Adrenal gland (tissue), 12 donors: ENCODE results near the gene NR3C1. TPM values are rescaled to one million over a fixed set of nuclear protein-coding genes. Genes with fewer than 3 reads are reported as not detected.

ENCODE experiments used
- DNase-seq, 7 donors: peaks; one replicate each; pipeline ENCODE4 v3.0.0-alpha.2; 2019 to 2020
- H3K27ac ChIP-seq, 5 donors: fragments of 200-600 bp; sonication (generic) in 4 of 5; 1 replicate in 3 of 5; 2 replicates in 2 of 5; pipeline versions ENCODE4 v1.5.1 to v1.8.0; 2016 to 2020; ENCODE audit warnings: mild to moderate bottlenecking in 1 of 5
- H3K27me3 ChIP-seq: fragments of 200-600 bp; 2 replicates; pipeline ENCODE4 v1.8.0; 2021
- H3K36me3 ChIP-seq, 2 donors: fragments of 200-600 bp; replicated peaks in 1 of 2; 1 replicate in 1 of 2; 2 replicates in 1 of 2; pipeline versions ENCODE4 v1.5.1 to v1.8.0; 2018 to 2022
- H3K4me1 ChIP-seq, 2 donors: fragments of 200-600 bp; replicated peaks in 1 of 2; 1 replicate in 1 of 2; 2 replicates in 1 of 2; pipeline versions ENCODE4 v1.5.1 to v1.8.0; 2018 to 2021
- H3K4me3 ChIP-seq, 4 donors: fragments of 200-600 bp; sonication (generic) in 3 of 4; one replicate each; pipeline ENCODE4 v1.5.1; 2016 to 2018
- H3K9me3 ChIP-seq, 3 donors: fragments of 200-600 bp; sonication (generic) in 1 of 3; replicated peaks in 1 of 3; 1 replicate in 2 of 3; 2 replicates in 1 of 3; pipeline versions ENCODE4 v1.5.1 to v1.8.0; 2016 to 2021
- POLR2A ChIP-seq, 2 donors: fragments of 450-650 bp; IDR thresholded peaks; one replicate each; pipeline ENCODE4 v1.6.1; 2017; ENCODE audit warnings: antibody characterized with exemption in 2 of 2, mild to moderate bottlenecking in 2 of 2, moderate library complexity in 1 of 2
- WGBS, 4 donors: extraction: QIAGEN DNeasy Blood & Tissue Kit in 2 of 4; methylation state at CpG; one replicate each; pipeline versions ENCODE4 v1.1.5 to v1.1.7; 2013 to 2017; 5-methylcytosine and 5-hydroxymethylcytosine counted together
- intact Hi-C, 2 donors: fragments of 100-400 bp; cut with DNase I; formaldehyde crosslinking; loops; one replicate each; pipeline versions ENCODE4 v1.14.1 to v1.15.0; 2022 to 2023
- polyA plus RNA-seq, 3 donors: library from polyadenylated mRNA; stranded (reverse); fragments of 200-250 nt in 2 of 3; fragments of 350-450 nt in 1 of 3; fragmentation: Illumina TruSeq in 1 of 3; extraction: RNeasy Lipid Tissue Mini Kit (QIAGEN cat#74804) in 1 of 3; gene quantifications; one replicate each; pipeline ENCODE4 v1.2.3, GENCODE V29; 2013 to 2014
- total RNA-seq, 9 donors: library from RNA; depleted of rRNA in 4 of 9; stranded (reverse); fragments of >200 nt in 4 of 9; fragments of 120-200 nt in 1 of 9; fragmentation: NEBNext Ultra II Directional in 1 of 9; extraction: Animal tissue kit (Norgen Biotek cat#: 25700) in 1 of 9; gene quantifications; one replicate each; pipeline versions ENCODE4 v1.1.0 to v1.2.4, GENCODE V29; 2013 to 2023
- TF ChIP-seq, protein P1 (sequence below), 6 experiments: fragments of 450-650 bp in 4 of 6; fragments of 200-600 bp in 2 of 6; sonication (generic) in 1 of 6; IDR thresholded peaks; 1 replicate in 5 of 6; 2 replicates in 1 of 6; pipeline versions ENCODE4 v1.5.1 to v1.8.0; 2016 to 2021; ENCODE audit warnings: antibody characterized with exemption in 6 of 6, mild to moderate bottlenecking in 2 of 6, moderate library complexity in 1 of 6
- donor health status: healthy with polysubstance abuse.
- donor health status: Bipolar disorder and iron deficiency.
- donor health status: DM: yes; HTN: yes; CAD: no.
- donor health status: DM: no; HTN: no; CAD: no.
- donor health status: DM: no; HTN: no; CAD: no.
- donor health status: DM: yes; HTN: yes; CAD: no.

NR3C1 gene
- total and polyA plus RNA-seq, 12 donors: 7.5 to 35.5 (median 24.5) TPM

DNA sequence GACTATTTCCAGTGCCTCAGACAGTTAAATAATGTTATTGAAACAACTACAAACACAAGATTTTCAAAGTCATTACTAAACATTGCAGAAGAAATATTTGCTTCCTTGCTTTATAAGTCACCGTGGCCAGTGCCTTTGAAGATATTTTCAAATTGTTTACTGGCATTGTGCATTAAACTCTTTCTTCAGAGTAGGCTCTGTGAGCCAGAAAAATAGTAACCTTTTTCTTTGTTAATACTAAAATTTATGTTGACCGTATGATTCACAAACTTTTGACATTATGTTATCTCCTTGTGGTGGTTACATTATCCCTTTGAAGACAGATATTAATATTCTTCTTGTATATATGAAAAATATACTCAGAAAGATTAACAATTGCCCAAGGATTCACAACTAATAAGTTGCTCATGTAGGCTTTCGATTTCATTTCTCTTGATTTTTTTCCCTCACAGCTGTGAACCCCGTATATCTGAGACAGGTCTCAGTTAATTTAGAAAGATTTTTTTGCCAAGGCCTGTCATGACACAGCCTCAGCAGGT, 140.1 kb downstream of the NR3C1 start:
- H3K27me3 ChIP-seq: no peaks in the 10 kb centered on the region
- 64 to 80% (median 70%) methylated on average over 4 of the region's 4 CpGs for WGBS, 4 donors
- no peaks in the 10 kb centered on the region for H3K4me1 ChIP-seq
- no peak for DNase-seq
- intact Hi-C loops: no loop called here
- no peak for TF ChIP-seq POLR2A (IDR thresholded peaks at IDR 0.05)
- TF ChIP-seq, protein P1, sequence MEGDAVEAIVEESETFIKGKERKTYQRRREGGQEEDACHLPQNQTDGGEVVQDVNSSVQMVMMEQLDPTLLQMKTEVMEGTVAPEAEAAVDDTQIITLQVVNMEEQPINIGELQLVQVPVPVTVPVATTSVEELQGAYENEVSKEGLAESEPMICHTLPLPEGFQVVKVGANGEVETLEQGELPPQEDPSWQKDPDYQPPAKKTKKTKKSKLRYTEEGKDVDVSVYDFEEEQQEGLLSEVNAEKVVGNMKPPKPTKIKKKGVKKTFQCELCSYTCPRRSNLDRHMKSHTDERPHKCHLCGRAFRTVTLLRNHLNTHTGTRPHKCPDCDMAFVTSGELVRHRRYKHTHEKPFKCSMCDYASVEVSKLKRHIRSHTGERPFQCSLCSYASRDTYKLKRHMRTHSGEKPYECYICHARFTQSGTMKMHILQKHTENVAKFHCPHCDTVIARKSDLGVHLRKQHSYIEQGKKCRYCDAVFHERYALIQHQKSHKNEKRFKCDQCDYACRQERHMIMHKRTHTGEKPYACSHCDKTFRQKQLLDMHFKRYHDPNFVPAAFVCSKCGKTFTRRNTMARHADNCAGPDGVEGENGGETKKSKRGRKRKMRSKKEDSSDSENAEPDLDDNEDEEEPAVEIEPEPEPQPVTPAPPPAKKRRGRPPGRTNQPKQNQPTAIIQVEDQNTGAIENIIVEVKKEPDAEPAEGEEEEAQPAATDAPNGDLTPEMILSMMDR (IDR thresholded peaks at IDR 0.05): no peak
- no peak overlapping the region for H3K27ac ChIP-seq
- no peaks in the 10 kb centered on the region for H3K36me3 ChIP-seq
- no peak overlapping the region for H3K4me3 ChIP-seq
- no peaks in the 10 kb centered on the region for H3K9me3 ChIP-seq

DNA sequence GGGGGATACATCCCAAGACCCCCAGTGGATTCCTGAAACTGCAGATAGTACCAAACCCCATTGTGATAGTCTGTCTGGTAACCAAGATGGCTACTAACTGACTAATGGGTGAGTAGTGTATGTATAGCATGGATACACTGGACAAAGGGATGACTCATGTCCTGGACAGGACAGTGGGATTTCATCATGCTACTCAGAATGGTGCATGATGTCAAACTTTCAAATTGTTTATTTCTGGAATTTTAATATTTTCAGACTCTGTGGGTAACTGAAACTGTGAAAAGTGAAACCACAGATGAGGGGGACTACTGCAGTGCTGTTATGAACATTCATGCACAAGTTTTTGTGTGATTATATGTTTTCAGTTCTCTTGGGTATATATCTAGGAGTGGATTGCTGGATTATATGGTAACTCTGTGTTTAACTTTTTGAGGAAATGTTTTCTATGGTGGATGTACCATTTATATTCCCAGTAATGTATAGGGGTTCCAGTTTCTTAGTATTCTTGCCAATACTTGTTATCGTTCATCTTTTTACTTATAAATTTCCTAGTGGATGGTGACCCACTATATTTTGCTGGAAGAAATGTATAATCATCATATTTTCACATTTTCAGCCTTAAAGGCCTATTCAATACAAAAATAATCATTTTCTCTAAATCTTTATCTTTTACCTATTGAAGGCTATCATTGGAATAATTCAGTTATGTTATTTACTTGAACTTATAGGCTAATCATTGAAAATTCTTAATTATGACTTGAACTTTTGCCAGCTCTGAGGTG, 140.9 kb downstream of the NR3C1 start:
- H3K36me3 ChIP-seq: no peaks in the 10 kb centered on the region

DNA sequence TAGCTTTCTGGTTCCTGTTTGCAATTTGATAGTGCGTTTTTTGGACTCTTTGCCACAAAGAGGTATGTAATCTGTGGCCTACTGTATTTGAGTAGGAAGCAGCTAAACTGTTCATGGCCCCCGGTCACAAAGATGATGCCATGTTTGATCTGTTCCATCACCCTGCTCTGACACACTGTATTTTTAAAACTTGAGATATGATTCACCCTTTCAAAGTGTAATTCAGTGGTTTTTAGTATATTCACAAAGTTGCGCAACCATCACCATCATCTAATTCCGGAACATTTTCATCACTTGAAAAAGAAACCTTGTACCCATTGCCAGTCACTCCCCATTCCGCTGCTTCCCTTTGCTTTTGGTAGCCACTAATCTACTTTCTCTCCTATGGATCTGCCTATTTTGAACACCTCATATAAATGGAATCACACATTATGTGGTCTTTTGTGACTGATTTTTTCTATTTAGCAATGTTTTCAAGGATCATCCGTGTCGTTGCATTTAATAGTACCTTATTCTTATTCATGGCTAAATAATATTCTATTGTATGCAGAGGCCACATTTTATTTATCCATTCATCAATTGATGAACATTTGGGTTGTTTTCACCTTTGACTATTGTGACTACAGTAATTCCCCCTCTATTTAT, 141.6 kb downstream of the NR3C1 start:
- Histone ChIP-seq H3K27me3 (no peaks in the 10 kb centered on the region), H3K27ac (no peak overlapping the region), H3K36me3 (no peaks in the 10 kb centered on the region), H3K9me3 (no peaks in the 10 kb centered on the region), H3K4me3 (no peak overlapping the region), H3K4me1 (no peaks in the 10 kb centered on the region)
- no peak for TF ChIP-seq POLR2A (IDR thresholded peaks at IDR 0.05)
- intact Hi-C loops: no loop called here
- WGBS, 4 donors: 83 to 93% (median 91%) methylated on average over 7 of the region's 7 CpGs
- no peak for DNase-seq

More for the DNA sequence above, 140.9 kb downstream of the NR3C1 start:
- H3K4me3 ChIP-seq: no peak overlapping the region
- no peak overlapping the region for H3K27ac ChIP-seq
- no peaks in the 10 kb centered on the region for H3K9me3 ChIP-seq
- TF ChIP-seq POLR2A (IDR thresholded peaks at IDR 0.05): no peak
- TF ChIP-seq, protein P1 (IDR thresholded peaks at IDR 0.05): no peak
- no peaks in the 10 kb centered on the region for H3K27me3 ChIP-seq
- no peak for DNase-seq
- intact Hi-C loops: no loop called here
- WGBS, 4 donors: 95 to 97% (median 95%) methylated on average over 1 of the region's 1 CpG
- H3K4me1 ChIP-seq: no peaks in the 10 kb centered on the region

DNA sequence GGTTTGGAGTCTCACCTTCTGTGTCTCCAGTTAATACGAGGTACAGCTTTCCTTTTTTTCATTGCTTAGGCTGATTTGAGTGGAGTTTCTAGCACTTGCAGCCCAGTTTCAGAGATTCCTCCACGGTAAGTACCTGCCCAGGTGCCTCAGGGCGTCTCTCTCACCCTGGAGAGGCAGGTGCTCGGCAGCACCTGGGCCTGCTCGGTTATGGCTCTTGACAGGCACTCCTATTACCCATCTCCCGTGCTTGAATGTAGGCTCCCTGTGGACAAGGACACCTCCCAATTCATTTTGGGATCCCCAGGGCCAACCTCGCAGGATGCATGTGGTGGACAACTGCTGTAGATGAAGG, 144.3 kb downstream of the NR3C1 start:
- Histone ChIP-seq H3K4me3 (no peak overlapping the region), H3K36me3 (no peaks in the 10 kb centered on the region), H3K27ac (no peak overlapping the region), H3K27me3 (no peaks in the 10 kb centered on the region), H3K9me3 (no peaks in the 10 kb centered on the region), H3K4me1 (no peaks in the 10 kb centered on the region)
- 84 to 97% (median 95%) methylated on average over 7 of the region's 7 CpGs for WGBS, 4 donors
- no peak for DNase-seq
- intact Hi-C loops: no loop called here
- TF ChIP-seq, protein P1 (IDR thresholded peaks at IDR 0.05): no peak
